Endothelial cell of umbilical vein (primary cell): ENCODE data around the gene LYPD4. TPM values are rescaled to one million over a fixed set of nuclear protein-coding genes. Genes with fewer than 3 reads are reported as not detected.
A peak's percentile ranks its signal among the peaks of the same experiment; 100 is the strongest.

Experiments
- BruUV-seq: library from RNA; stranded (reverse); fragments of 400-500 nt; replicated peaks from 2 replicates; lab custom pipeline; 2021; lab: Mats Ljungman, UMichigan
- CTCF ChIA-PET: fragments of 300-600, 350-600 bp; sonication (Branson Sonifier 250); formaldehyde crosslinking; loops from one replicate; lab custom pipeline; 2021; ENCODE audit warnings: antibody characterized with exemption, inconsistent platforms; lab: Charles Lee
- POLR2A ChIA-PET: fragments of 300-600, 350-600 bp; sonication (Branson Sonifier 250); formaldehyde crosslinking; loops from one replicate; lab custom pipeline; 2021; ENCODE audit warnings: antibody characterized with exemption, inconsistent platforms; lab: Charles Lee
- DNase-seq: peaks from one replicate; pipeline ENCODE4 v3.0.0-alpha.2; 2011; ENCODE audit warnings: low read depth, low spot score
- FAIRE-seq: peaks from 2 replicates; lab custom pipeline; 2011; peaks lifted over from hg19 to GRCh38; lab: Jason Lieb, UNC
- H2AFZ ChIP-seq: 2 replicates; pipeline ENCODE4 v1.6.0; 2012; ENCODE audit warnings: low read depth, low read length, control low read depth, inconsistent platforms
- H3K27ac ChIP-seq: 2 replicates; pipeline ENCODE4 v1.5.1; 2011; ENCODE audit warnings: low read depth, mild to moderate bottlenecking, control low read depth, low read length, moderate library complexity; ENCODE audit not compliant: insufficient read depth
- H3K27me3 ChIP-seq, 2 experiments: 2 replicates each; pipeline versions ENCODE4 v1.6.0 to v1.6.1; 2011; ENCODE audit warnings: low read length in 2 of 2, mixed read lengths in 1 of 2; ENCODE audit not compliant: control insufficient read depth in 2 of 2, insufficient read depth in 2 of 2
- H3K36me3 ChIP-seq, 2 experiments: 2 replicates in 1 of 2; 3 replicates in 1 of 2; pipeline ENCODE4 v1.5.1; 2011; ENCODE audit warnings: low read length in 2 of 2, mild to moderate bottlenecking in 1 of 2, moderate library complexity in 1 of 2; ENCODE audit not compliant: control insufficient read depth in 2 of 2, insufficient read depth in 2 of 2; ENCODE audit errors: extremely low read depth in 1 of 2
- H3K4me1 ChIP-seq: 3 replicates; pipeline ENCODE4 v1.5.1; 2011; ENCODE audit warnings: mild to moderate bottlenecking, low read length; ENCODE audit not compliant: control insufficient read depth, insufficient read depth; ENCODE audit errors: extremely low read depth
- H3K4me2 ChIP-seq: 2 replicates; pipeline ENCODE4 v1.6.1; 2011; ENCODE audit warnings: low read length, control low read depth, mixed read lengths; ENCODE audit not compliant: insufficient read depth
- H3K4me3 ChIP-seq, 3 experiments: fragments of 200-600 bp in 1 of 3; sonication (generic), shearing (Covaris generic) in 1 of 3; replicated peaks in 1 of 3; 2 replicates each; pipeline ENCODE4 v1.5.1; 2011 to 2016; ENCODE audit warnings: control low read depth in 3 of 3, low read length in 3 of 3, mild to moderate bottlenecking in 2 of 3, inconsistent platforms in 1 of 3, low read depth in 1 of 3, moderate library complexity in 1 of 3; ENCODE audit not compliant: insufficient read depth in 1 of 3
- H3K79me2 ChIP-seq: 2 replicates; pipeline ENCODE4 v1.6.0; 2012; ENCODE audit warnings: low read length, inconsistent platforms; ENCODE audit not compliant: control insufficient read depth, insufficient read depth
- H3K9ac ChIP-seq: replicated peaks from 2 replicates; pipeline ENCODE3; 2011; ENCODE audit warnings: low read length, control low read depth; ENCODE audit not compliant: insufficient read depth; ENCODE audit errors: extremely low read depth
- H3K9me1 ChIP-seq: replicated peaks from 3 replicates; pipeline ENCODE4 v1.6.0; 2011; ENCODE audit warnings: mild to moderate bottlenecking, low read length; ENCODE audit not compliant: control insufficient read depth, insufficient read depth; ENCODE audit errors: extremely low read depth
- H3K9me3 ChIP-seq: replicated peaks from 2 replicates; pipeline ENCODE4 v1.5.1; 2012; ENCODE audit warnings: low read length, inconsistent platforms; ENCODE audit not compliant: control insufficient read depth, insufficient read depth
- H4K20me1 ChIP-seq: replicated peaks from 2 replicates; pipeline ENCODE3; 2011; ENCODE audit warnings: mild to moderate bottlenecking, low read length; ENCODE audit not compliant: control insufficient read depth, insufficient read depth; ENCODE audit errors: extremely low read depth
- EZH2 ChIP-seq: IDR thresholded peaks from 2 replicates; pipeline ENCODE4 v1.6.1; 2012; ENCODE audit warnings: borderline replicate concordance, low read depth, mild to moderate bottlenecking, moderate library complexity, low read length, inconsistent platforms; ENCODE audit not compliant: severe bottlenecking
- FOS ChIP-seq: IDR thresholded peaks from 2 replicates; pipeline ENCODE4 v1.6.1; 2011; ENCODE audit warnings: mild to moderate bottlenecking, low read length, moderate library complexity, borderline replicate concordance; ENCODE audit not compliant: insufficient read depth
- GATA2 ChIP-seq: IDR thresholded peaks from 2 replicates; pipeline ENCODE4 v1.7.0; 2011; ENCODE audit warnings: low read depth, mild to moderate bottlenecking, moderate library complexity, mixed read lengths, low read length; ENCODE audit not compliant: insufficient read length, insufficient read depth
- JUN ChIP-seq: IDR thresholded peaks from 2 replicates; pipeline ENCODE4 v1.6.1; 2011; ENCODE audit warnings: borderline replicate concordance, low read depth; ENCODE audit not compliant: insufficient read length, insufficient read depth
- MYC ChIP-seq: IDR thresholded peaks from one replicate; pipeline ENCODE4 v1.6.1; 2011; ENCODE audit warnings: mild to moderate bottlenecking, low read depth, low read length
- POLR2A ChIP-seq: IDR thresholded peaks from 2 replicates; pipeline ENCODE4 v1.6.1; 2012; ENCODE audit warnings: low read depth, mild to moderate bottlenecking, control low read depth, low read length
- POLR2AphosphoS5 ChIP-seq: IDR thresholded peaks from 2 replicates; pipeline ENCODE4 v1.6.1; 2012; ENCODE audit warnings: low read depth, mild to moderate bottlenecking, control low read depth, low read length, moderate library complexity; ENCODE audit not compliant: insufficient read depth
- dilution Hi-C: fragments of 300-500 bp; cut with MboI; formaldehyde crosslinking; loops from one replicate; pipeline ENCODE4 v1.15.0; 2019; ENCODE audit warnings: low sequenced_read_pairs; ENCODE audit not compliant: extremely low pct_ligation_motif_present
- intact Hi-C: fragments of 100-400 bp; cut with micrococcal nuclease; formaldehyde crosslinking; loops from one replicate; pipeline ENCODE4 v1.10.0; 2022
- polyA plus RNA-seq, 4 experiments: library from polyadenylated mRNA; depleted of rRNA in 3 of 4; stranded (reverse) in 3 of 4; unstranded in 1 of 4; fragments of >200 nt; gene quantifications; 2 replicates each; pipeline versions ENCODE4 v1.2.1 to v1.2.3, GENCODE V29; 2011 to 2012; ENCODE audit warnings: missing spikeins in 1 of 4
- total RNA-seq: library from RNA; stranded (reverse); gene quantifications from 2 replicates; pipeline ENCODE4 v1.2.3, GENCODE V29; 2021
- TF ChIP-seq, protein P1 (sequence below): IDR thresholded peaks from 2 replicates; pipeline ENCODE4 v1.6.1; 2011; ENCODE audit not compliant: insufficient read depth, insufficient read length
- TF ChIP-seq, protein P2 (sequence below), 2 donors: IDR thresholded peaks; 1 replicate in 1 of 2; 2 replicates in 1 of 2; pipeline ENCODE4 v1.5.1; 2011; ENCODE audit warnings: low read length in 2 of 2, mild to moderate bottlenecking in 2 of 2, moderate library complexity in 2 of 2, control low read depth in 1 of 2, inconsistent platforms in 1 of 2, low read depth in 1 of 2; ENCODE audit not compliant: insufficient read depth in 1 of 2; ENCODE audit errors: extremely low read depth in 1 of 2

The LYPD4 gene
- total and polyA plus RNA-seq, 2 donors (not counting 3 experiments of a cell fraction or from before 2014, with no cell fraction given) = not detected

DNA sequence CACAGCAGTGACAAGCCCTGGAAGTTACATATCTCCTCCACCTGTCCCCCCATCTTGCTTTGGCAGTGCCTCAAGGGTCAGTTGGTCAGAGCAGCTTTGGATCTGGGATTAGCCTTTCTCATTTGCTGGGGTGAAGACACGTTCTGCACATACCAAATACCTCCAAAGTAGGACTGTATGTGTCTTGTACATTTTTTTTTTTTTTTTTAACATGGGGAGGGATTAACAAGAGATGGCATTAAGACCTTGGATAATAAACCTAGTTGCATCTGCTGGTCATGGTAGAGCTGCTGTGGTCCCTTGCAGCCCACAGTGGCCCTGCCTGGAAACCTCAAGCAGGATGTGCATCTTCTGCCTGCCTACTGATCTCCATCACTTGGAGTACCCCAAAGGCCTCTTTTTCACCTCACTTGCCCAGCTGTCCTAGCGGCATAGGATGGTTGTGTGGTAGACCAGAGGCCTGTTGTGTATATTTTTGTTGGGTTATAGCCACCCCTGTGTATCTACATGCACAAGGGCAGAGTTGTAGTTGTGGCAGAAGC is 18.0 kb upstream of the LYPD4 start:
- H3K27me3 ChIP-seq = no peaks in the 10 kb centered on the region
- H3K9ac ChIP-seq = peak overlapping the region; percentile 12
- H3K4me3 ChIP-seq = no peak overlapping the region
- H2AFZ ChIP-seq = no peak overlapping the region
- POLR2A ChIA-PET = no interaction called here
- BruUV-seq = no TSS peak
- H3K4me1 ChIP-seq = peaks cover 41% of the 10 kb centered on the region
- FAIRE-seq (no peak), DNase-seq (no peak)
- peaks cover 69% of the 10 kb centered on the region for H3K79me2 ChIP-seq
- no peaks in the 10 kb centered on the region for H3K9me3 ChIP-seq
- dilution Hi-C loops = no loop called here
- peak; percentile 12 for TF ChIP-seq POLR2A
- TF ChIP-seq EZH2 = no peak
- TF ChIP-seq POLR2AphosphoS5 = peak; percentile 26
- H4K20me1 ChIP-seq = no peaks in the 10 kb centered on the region
- peaks cover 27 to 45% of the 10 kb centered on the region in 2 experiments for H3K36me3 ChIP-seq
- peak overlapping the region; percentile 88 for H3K4me2 ChIP-seq
- intact Hi-C loops = no loop called here
- H3K27ac ChIP-seq = no peak overlapping the region
- CTCF ChIA-PET = no interaction called here
- no peaks in the 10 kb centered on the region for H3K9me1 ChIP-seq

DNA sequence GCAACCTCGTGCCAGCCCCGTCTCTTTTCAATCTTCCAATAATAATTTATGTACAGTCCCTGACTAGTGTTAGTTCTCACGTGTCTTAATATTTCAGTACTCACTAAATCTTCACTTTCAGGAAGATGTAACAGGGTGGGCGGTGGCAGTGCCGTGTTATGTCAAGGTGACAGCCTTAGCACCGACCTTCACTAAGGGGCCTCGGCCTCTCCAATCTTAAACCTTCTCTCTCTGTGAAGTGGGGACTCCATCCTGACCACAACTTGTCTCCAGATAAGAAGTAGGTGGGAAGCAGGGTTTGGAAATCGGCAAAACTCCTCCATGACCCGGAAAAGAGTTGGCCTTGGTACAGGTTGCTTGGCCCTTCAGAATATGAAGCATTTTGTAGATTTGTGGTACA is 17.4 kb upstream of the LYPD4 start:
- peaks cover 27 to 43% of the 10 kb centered on the region in 2 experiments for H3K36me3 ChIP-seq
- POLR2A ChIA-PET = interaction anchor here (1.4 kb wide), 1 partner anchor 11 kb away, joined by 4 read pairs; no protein-coding TSS in a partner anchor
- H3K4me3 ChIP-seq = peak overlapping the region in 1 of 3 experiments; percentile 85
- BruUV-seq = no TSS peak
- H3K27ac ChIP-seq = no peak overlapping the region
- H3K4me1 ChIP-seq = peaks cover 41% of the 10 kb centered on the region
- no peaks in the 10 kb centered on the region for H3K9me3 ChIP-seq
- CTCF ChIA-PET = interaction anchor here (4.0 kb wide), 1 partner anchor 11 kb away, joined by 18 read pairs; no protein-coding TSS in a partner anchor
- no peaks in the 10 kb centered on the region for H3K9me1 ChIP-seq
- H3K9ac ChIP-seq = peak overlapping the region; percentile 98
- intact Hi-C loops (no loop called here), dilution Hi-C loops (no loop called here)
- DNase-seq (no peak), FAIRE-seq (no peak)
- H2AFZ ChIP-seq = no peak overlapping the region
- no peaks in the 10 kb centered on the region for H4K20me1 ChIP-seq
- peaks cover 62% of the 10 kb centered on the region for H3K79me2 ChIP-seq
- TF ChIP-seq POLR2A (no peak), GATA2 (no peak), MYC (no peak), EZH2 (no peak), FOS (no peak), JUN (no peak), POLR2AphosphoS5 (no peak)
- TF ChIP-seq, protein P1, sequence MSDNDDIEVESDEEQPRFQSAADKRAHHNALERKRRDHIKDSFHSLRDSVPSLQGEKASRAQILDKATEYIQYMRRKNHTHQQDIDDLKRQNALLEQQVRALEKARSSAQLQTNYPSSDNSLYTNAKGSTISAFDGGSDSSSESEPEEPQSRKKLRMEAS = no peak
- TF ChIP-seq, protein P2, sequence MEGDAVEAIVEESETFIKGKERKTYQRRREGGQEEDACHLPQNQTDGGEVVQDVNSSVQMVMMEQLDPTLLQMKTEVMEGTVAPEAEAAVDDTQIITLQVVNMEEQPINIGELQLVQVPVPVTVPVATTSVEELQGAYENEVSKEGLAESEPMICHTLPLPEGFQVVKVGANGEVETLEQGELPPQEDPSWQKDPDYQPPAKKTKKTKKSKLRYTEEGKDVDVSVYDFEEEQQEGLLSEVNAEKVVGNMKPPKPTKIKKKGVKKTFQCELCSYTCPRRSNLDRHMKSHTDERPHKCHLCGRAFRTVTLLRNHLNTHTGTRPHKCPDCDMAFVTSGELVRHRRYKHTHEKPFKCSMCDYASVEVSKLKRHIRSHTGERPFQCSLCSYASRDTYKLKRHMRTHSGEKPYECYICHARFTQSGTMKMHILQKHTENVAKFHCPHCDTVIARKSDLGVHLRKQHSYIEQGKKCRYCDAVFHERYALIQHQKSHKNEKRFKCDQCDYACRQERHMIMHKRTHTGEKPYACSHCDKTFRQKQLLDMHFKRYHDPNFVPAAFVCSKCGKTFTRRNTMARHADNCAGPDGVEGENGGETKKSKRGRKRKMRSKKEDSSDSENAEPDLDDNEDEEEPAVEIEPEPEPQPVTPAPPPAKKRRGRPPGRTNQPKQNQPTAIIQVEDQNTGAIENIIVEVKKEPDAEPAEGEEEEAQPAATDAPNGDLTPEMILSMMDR (IDR thresholded peaks at IDR 0.05; ENCODE audit: extremely low read depth in 1 of 2, insufficient read depth in 1 of 2, low read depth in 1 of 2, low read length in 2 of 2) = no peak
- peak overlapping the region; percentile 88 for H3K4me2 ChIP-seq
- no peaks in the 10 kb centered on the region for H3K27me3 ChIP-seq
